Tibial artery (tissue), 4 donors: ENCODE results near the gene ZNF333.

Experiments used
- DNase-seq, 2 donors: peaks; one replicate each; pipeline ENCODE4 v3.0.0-alpha.2; 2019
- H3K27ac ChIP-seq, 2 donors: fragments of 200-600 bp; sonication (generic) in 1 of 2; 1 replicate in 1 of 2; 2 replicates in 1 of 2; pipeline ENCODE4 v1.5.1; 2018 to 2019; ENCODE audit warnings: mild to moderate bottlenecking in 1 of 2
- H3K27me3 ChIP-seq, 2 donors: fragments of 200-600 bp; sonication (generic) in 1 of 2; one replicate each; pipeline versions ENCODE4 v1.5.1 to v1.6.0; 2016 to 2019
- H3K36me3 ChIP-seq, 3 donors: fragments of 200-600 bp; sonication (generic) in 2 of 3; one replicate each; pipeline ENCODE4 v1.5.1; 2016 to 2019; ENCODE audit warnings: mild to moderate bottlenecking in 2 of 3
- H3K4me1 ChIP-seq, 4 donors: fragments of 200-600 bp; sonication (generic) in 2 of 4; 1 replicate in 3 of 4; 2 replicates in 1 of 4; pipeline ENCODE4 v1.5.1; 2016 to 2019
- H3K4me3 ChIP-seq, 2 donors: fragments of 200-600 bp; sonication (generic) in 1 of 2; 1 replicate in 1 of 2; 2 replicates in 1 of 2; pipeline ENCODE4 v1.5.1; 2018 to 2019; ENCODE audit warnings: mild to moderate bottlenecking in 2 of 2
- H3K9me3 ChIP-seq, 3 donors: fragments of 200-600 bp; sonication (generic) in 1 of 3; one replicate each; pipeline ENCODE4 v1.5.1; 2016 to 2019
- intact Hi-C: fragments of 100-400 bp; cut with DNase I; formaldehyde crosslinking; loops from one replicate; pipeline ENCODE4 v1.15.0; 2023; ENCODE audit warnings: low total_unique reads
- TF ChIP-seq, protein P1 (sequence below), 2 experiments: fragments of 200-600 bp in 1 of 2; fragments of 450-650 bp in 1 of 2; IDR thresholded peaks; one replicate each; pipeline ENCODE4 v1.5.1; 2017 to 2019; ENCODE audit warnings: antibody characterized with exemption in 2 of 2, mild to moderate bottlenecking in 1 of 2, moderate library complexity in 1 of 2

The ZNF333 gene

DNA sequence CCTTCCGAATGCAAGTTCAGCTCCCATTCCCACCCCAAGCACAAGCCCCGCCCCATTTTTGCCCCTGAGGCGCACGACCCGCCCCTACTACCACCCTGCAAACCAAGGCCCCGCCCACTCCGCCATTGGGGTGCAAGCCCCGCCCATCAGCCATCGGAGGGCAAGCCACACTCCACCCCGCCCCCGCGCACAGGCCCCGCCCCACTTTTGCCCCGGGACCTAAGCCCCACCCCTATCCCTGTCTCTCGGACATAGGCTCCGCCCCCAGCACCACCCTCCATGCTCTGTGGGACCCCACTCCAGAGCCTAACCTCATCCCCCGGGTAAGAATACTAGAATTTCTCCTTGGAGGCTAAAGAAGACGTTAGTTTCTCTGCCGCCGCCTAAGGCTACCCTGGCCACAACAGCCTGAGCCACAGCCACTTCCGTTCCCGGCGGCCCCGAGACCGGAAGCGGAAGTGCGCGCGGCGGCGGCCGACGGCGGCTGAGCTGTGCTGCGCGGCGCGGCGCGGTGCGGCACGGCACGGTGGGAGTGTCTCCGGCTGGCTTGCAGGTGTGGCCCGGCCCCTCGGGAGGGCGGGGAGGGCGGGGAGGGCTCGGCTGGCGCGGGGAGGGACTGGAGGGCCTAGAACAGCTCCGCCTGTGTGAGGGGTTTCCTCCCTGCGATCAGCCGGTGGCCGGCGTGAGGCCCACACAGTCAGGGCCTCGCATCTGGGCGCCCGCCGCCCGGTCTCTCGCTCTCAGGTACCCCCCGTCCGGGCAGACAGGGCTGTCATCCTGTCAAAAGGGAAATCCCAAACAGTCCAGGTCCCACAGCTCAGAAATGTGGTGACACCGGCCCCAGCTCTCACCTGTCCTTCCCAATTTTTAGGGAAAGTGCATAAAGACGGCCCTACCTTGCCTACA, at the start of gene ZNF333:
Gene ZNF333, plus strand, starts transcription at position 451 of the 906 bp plus-strand sequence. CDS start 3,444 bp downstream, outside the sequence.
- H3K9me3 ChIP-seq: no peaks in the 10 kb centered on the region
- intact Hi-C loops: no loop called here
- H3K4me3 ChIP-seq: peak within 1 kb of the TSS; percentile 64 to 94
- H3K27me3 ChIP-seq: no peaks in the 10 kb centered on the region
- H3K27ac ChIP-seq: peak within 1 kb of the TSS; percentile 87 to 92
- H3K4me1 ChIP-seq: peaks cover 0 to 18% (median 3%) of the 10 kb centered on the region in 4 donors
- DNase-seq: peak; percentile 96 to 97
- H3K36me3 ChIP-seq: peaks cover 10 to 19% (median 16%) of the 10 kb centered on the region in 3 donors
- TF ChIP-seq, protein P1, sequence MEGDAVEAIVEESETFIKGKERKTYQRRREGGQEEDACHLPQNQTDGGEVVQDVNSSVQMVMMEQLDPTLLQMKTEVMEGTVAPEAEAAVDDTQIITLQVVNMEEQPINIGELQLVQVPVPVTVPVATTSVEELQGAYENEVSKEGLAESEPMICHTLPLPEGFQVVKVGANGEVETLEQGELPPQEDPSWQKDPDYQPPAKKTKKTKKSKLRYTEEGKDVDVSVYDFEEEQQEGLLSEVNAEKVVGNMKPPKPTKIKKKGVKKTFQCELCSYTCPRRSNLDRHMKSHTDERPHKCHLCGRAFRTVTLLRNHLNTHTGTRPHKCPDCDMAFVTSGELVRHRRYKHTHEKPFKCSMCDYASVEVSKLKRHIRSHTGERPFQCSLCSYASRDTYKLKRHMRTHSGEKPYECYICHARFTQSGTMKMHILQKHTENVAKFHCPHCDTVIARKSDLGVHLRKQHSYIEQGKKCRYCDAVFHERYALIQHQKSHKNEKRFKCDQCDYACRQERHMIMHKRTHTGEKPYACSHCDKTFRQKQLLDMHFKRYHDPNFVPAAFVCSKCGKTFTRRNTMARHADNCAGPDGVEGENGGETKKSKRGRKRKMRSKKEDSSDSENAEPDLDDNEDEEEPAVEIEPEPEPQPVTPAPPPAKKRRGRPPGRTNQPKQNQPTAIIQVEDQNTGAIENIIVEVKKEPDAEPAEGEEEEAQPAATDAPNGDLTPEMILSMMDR (IDR thresholded peaks at IDR 0.05): no peak

DNA sequence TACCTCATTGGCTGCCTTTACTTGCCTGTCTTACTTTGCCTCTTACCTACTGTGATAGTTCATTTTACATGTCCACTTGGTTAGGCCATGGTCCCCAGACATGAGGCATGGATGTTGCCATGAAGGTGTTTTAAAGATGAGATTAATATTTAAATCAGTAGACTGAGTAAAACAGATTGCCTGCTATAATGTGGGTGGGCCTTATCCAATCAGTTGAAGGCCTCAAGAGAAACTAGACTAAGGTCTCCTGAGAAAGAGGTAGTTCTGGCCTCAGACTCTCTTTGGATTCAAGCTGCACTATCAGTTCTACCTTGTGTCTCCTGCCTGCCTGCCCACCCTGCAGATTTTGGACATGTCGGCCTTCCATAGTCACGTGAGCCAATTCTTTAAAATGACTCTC, 41.3 kb upstream of the ZNF333 start:
- Histone ChIP-seq H3K9me3 (no peaks in the 10 kb centered on the region), H3K4me1 (no peaks in the 10 kb centered on the region), H3K27ac (no peak overlapping the region), H3K4me3 (no peak overlapping the region), H3K27me3 (peaks cover 0 to 15% of the 10 kb centered on the region in 2 donors), H3K36me3 (no peaks in the 10 kb centered on the region)
- DNase-seq: no peak
- intact Hi-C loops: no loop called here
- TF ChIP-seq, protein P1 (IDR thresholded peaks at IDR 0.05): no peak

DNA sequence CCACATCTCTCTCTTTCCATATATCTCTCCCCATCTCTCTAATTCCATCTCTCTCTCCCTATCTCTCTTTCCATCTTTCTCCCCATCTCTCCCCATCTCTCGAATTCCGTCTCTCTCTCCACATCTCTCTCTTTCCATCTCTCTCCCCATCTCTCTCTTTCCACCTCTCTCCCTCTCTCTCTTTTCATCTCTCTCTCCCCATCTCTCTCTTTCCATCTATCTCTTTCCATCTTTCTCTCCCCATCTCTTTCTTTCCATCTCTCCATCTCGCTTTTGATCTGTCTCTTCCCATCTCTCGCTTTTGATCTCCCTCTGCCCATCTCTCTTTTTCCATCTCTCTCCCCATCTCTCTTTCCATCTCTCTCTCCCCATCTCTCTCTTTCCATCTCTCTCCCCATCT, 40.8 kb upstream of the ZNF333 start:
- no peaks in the 10 kb centered on the region for H3K9me3 ChIP-seq
- TF ChIP-seq, protein P1 (IDR thresholded peaks at IDR 0.05): no peak
- no peak overlapping the region for H3K4me3 ChIP-seq
- intact Hi-C loops: no loop called here
- no peak for DNase-seq
- H3K27me3 ChIP-seq: peaks cover 0 to 15% of the 10 kb centered on the region in 2 donors
- H3K27ac ChIP-seq: no peak overlapping the region
- no peaks in the 10 kb centered on the region for H3K4me1 ChIP-seq
- no peaks in the 10 kb centered on the region for H3K36me3 ChIP-seq

DNA sequence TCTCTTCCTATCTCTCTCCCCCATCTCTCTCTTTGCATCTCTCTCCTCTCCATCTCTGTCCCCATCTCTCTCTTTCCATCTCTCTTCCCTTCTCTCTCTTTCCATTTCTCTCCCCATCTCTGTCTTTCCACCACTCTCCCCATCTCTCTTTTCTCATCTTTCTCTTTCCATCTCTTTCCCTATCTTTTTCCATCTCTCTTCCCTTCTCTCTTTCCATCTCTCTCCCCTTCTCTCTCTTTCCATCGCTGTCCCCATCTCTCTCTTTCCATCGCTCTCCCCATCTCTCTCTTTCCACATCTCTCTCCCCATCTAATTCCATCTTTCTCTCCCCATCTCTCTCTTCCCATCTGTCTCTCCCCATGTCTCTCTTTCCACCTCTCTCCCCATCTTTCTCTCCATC, 39.7 kb upstream of the ZNF333 start:
- no peaks in the 10 kb centered on the region for H3K9me3 ChIP-seq
- TF ChIP-seq, protein P1 (IDR thresholded peaks at IDR 0.05): no peak
- intact Hi-C loops: no loop called here
- no peaks in the 10 kb centered on the region for H3K36me3 ChIP-seq
- peaks cover 0 to 15% of the 10 kb centered on the region in 2 donors for H3K27me3 ChIP-seq
- no peak for DNase-seq
- H3K4me3 ChIP-seq: no peak overlapping the region
- H3K27ac ChIP-seq: no peak overlapping the region
- H3K4me1 ChIP-seq: no peaks in the 10 kb centered on the region

DNA sequence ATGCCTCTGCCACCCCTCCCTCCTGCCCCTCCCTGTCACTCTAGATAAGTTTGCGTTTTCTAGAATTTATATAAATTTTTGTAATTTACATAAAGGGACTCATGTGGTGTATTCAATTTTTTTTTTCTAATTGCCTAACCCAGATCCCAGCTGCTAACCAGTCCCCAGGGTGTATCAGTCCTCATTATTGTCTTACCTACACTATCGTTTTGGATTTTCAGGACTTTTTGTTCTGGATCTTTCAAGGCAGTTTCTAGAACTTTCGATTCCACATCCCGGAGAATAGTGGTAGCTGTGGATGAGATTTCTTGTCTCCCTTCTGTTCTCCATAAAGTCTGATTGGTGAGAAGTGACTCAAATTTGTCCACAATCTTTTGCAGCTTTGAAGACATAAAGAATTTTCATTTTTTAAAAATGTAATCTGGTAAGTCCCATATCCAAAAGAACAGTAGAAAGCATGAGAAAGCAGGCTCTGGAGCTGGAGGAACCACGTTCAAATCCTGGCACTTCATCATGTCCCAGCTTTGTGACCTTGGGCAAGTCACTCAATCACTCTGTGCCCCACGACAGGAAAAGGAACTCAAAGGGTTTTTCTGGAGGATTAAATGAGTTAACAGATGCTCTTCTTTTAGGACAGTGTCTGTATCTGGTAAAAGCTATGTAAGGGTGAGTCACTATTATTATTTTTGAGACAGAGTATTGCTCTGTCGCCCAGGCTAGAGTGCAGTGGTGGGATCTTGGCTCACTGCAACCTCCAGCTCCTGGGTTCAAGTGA, 34.9 kb upstream of the ZNF333 start:
- Histone ChIP-seq H3K4me3 (no peak overlapping the region), H3K27me3 (peaks cover 0 to 10% of the 10 kb centered on the region in 2 donors), H3K4me1 (no peaks in the 10 kb centered on the region), H3K36me3 (no peaks in the 10 kb centered on the region), H3K27ac (no peak overlapping the region), H3K9me3 (no peaks in the 10 kb centered on the region)
- intact Hi-C loops: no loop called here
- DNase-seq: no peak
- TF ChIP-seq, protein P1 (IDR thresholded peaks at IDR 0.05): no peak
